ENCODE measurements around the gene NFU1. TPM values are rescaled to one million over a fixed set of nuclear protein-coding genes. Genes with fewer than 3 reads are reported as not detected.

NFU1 gene
- total RNA-seq, 1 donor from 2014 or later = 50.7 TPM

- TF ChIP-seq CTCF (IDR thresholded peaks at IDR 0.05; ENCODE audit: unreplicated experiment) = no peak
- Mint-ChIP-seq H3K9me3 (ENCODE audit: unreplicated experiment) (no peaks in the 10 kb centered on the region), H3K4me1 (ENCODE audit: unreplicated experiment) (peaks cover 15% of the 10 kb centered on the region), H3K27me3 (ENCODE audit: unreplicated experiment) (no peaks in the 10 kb centered on the region), H3K4me3 (ENCODE audit: unreplicated experiment) (no peak overlapping the region), H3K36me3 (ENCODE audit: low read depth, unreplicated experiment) (peaks cover 9% of the 10 kb centered on the region), H3K27ac (ENCODE audit: unreplicated experiment) (no peak overlapping the region)
- DNase-seq (ENCODE audit: low spot score) = no peak
These were observed 40.4 kb upstream of the NFU1 start for GRCh38 chr2:69477627-69478026.

- Mint-ChIP-seq H3K36me3 (ENCODE audit: low read depth, unreplicated experiment) (peaks cover 9% of the 10 kb centered on the region), H3K9me3 (ENCODE audit: unreplicated experiment) (no peaks in the 10 kb centered on the region), H3K27me3 (ENCODE audit: unreplicated experiment) (no peaks in the 10 kb centered on the region), H3K27ac (ENCODE audit: unreplicated experiment) (no peak overlapping the region), H3K4me3 (ENCODE audit: unreplicated experiment) (no peak overlapping the region), H3K4me1 (ENCODE audit: unreplicated experiment) (peaks cover 11% of the 10 kb centered on the region)
- no peak for DNase-seq (ENCODE audit: low spot score)
- TF ChIP-seq CTCF (IDR thresholded peaks at IDR 0.05; ENCODE audit: unreplicated experiment) = no peak
These were observed 37.5 kb upstream of the NFU1 start for GRCh38 chr2:69474688-69475087.

- no peaks in the 10 kb centered on the region for H3K27me3 Mint-ChIP-seq (ENCODE audit: unreplicated experiment)
- DNase-seq (ENCODE audit: low spot score) = no peak
- no peak overlapping the region for H3K4me3 Mint-ChIP-seq (ENCODE audit: unreplicated experiment)
- no peaks in the 10 kb centered on the region for H3K9me3 Mint-ChIP-seq (ENCODE audit: unreplicated experiment)
- H3K4me1 Mint-ChIP-seq (ENCODE audit: unreplicated experiment) = peaks cover 11% of the 10 kb centered on the region
- no peak overlapping the region for H3K27ac Mint-ChIP-seq (ENCODE audit: unreplicated experiment)
- no peak for TF ChIP-seq CTCF (IDR thresholded peaks at IDR 0.05; ENCODE audit: unreplicated experiment)
- H3K36me3 Mint-ChIP-seq (ENCODE audit: low read depth, unreplicated experiment) = peaks cover 17% of the 10 kb centered on the region
These were observed 34.6 kb upstream of the NFU1 start for GRCh38 chr2:69471793-69472192.

GRCh38 chr2:69470911-69471310 lies 33.7 kb upstream of the NFU1 start:
- Mint-ChIP-seq H3K27ac (ENCODE audit: unreplicated experiment) (no peak overlapping the region), H3K9me3 (ENCODE audit: unreplicated experiment) (no peaks in the 10 kb centered on the region)

GRCh38 chr2:69469784-69470183 lies 32.5 kb upstream of the NFU1 start:
- peaks cover 5% of the 10 kb centered on the region for H3K4me1 Mint-ChIP-seq (ENCODE audit: unreplicated experiment)
- no peak overlapping the region for H3K27ac Mint-ChIP-seq (ENCODE audit: unreplicated experiment)
- H3K9me3 Mint-ChIP-seq (ENCODE audit: unreplicated experiment) = no peaks in the 10 kb centered on the region
- no peak overlapping the region for H3K4me3 Mint-ChIP-seq (ENCODE audit: unreplicated experiment)
- H3K27me3 Mint-ChIP-seq (ENCODE audit: unreplicated experiment) = peaks cover 2% of the 10 kb centered on the region
- H3K36me3 Mint-ChIP-seq (ENCODE audit: low read depth, unreplicated experiment) = peaks cover 27% of the 10 kb centered on the region
- DNase-seq (ENCODE audit: low spot score) = no peak
- no peak for TF ChIP-seq CTCF (IDR thresholded peaks at IDR 0.05; ENCODE audit: unreplicated experiment)

More at GRCh38 chr2:69470911-69471310, 33.7 kb upstream of the NFU1 start:
- H3K4me1 Mint-ChIP-seq (ENCODE audit: unreplicated experiment) = peaks cover 11% of the 10 kb centered on the region
- H3K4me3 Mint-ChIP-seq (ENCODE audit: unreplicated experiment) = no peak overlapping the region
- no peaks in the 10 kb centered on the region for H3K27me3 Mint-ChIP-seq (ENCODE audit: unreplicated experiment)
- peaks cover 25% of the 10 kb centered on the region for H3K36me3 Mint-ChIP-seq (ENCODE audit: low read depth, unreplicated experiment)
- DNase-seq (ENCODE audit: low spot score) = no peak
- TF ChIP-seq CTCF (IDR thresholded peaks at IDR 0.05; ENCODE audit: unreplicated experiment) = no peak
